Right kidney (tissue), 1 donor: ENCODE measurements around the gene SPESP1.
"Not testable (repeated sequence)": the region's sequence is repeated elsewhere in the genome, so short reads cannot be mapped to it uniquely, and the experiment has no call there.

Source experiments
- DNase-seq: peaks from one replicate; pipeline ENCODE4 v3.0.0-alpha.2; 2016

SPESP1 gene

GRCh38 chr15:68962465-68962864 is 32.1 kb downstream of the SPESP1 start:
- DNase-seq, result no peak

DNA sequence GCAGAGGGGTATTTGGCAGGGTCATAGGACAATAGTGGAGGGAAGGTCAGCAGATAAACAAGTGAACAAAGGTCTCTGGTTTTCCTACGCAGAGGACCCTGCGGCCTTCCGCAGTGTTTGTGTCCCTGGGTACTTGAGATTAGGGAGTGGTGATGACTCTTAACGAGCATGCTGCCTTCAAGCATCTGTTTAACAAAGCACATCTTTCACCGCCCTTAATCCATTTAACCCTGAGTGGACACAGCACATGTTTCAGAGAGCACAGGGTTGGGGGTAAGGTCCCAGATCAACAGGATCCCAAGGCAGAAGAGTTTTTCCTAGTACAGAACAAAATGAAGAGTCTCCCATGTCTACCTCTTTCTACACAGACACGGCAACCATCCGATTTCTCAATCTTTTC is 33.4 kb downstream of the SPESP1 start:
- not testable (repeated sequence) for DNase-seq

DNA sequence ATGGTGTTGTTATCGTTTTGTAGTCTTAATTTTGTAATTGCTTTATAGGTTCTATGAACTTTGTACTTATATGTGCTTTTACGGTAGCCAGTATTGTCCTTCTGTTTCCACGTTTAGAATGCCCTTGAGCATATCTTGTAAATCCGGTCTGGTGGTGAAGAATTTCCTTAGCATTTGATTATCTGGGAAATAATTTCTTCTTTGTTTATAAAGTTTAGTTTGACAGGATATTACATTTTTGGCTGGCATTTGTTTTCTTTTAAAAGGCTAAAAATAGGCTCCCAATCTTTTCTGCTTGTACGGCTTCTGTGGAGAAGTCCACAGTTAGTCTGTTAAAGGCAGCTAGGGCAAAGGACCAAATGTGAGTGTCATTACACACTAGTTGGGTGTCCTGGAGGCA is 36.7 kb downstream of the SPESP1 start:
- no peak for DNase-seq

DNA sequence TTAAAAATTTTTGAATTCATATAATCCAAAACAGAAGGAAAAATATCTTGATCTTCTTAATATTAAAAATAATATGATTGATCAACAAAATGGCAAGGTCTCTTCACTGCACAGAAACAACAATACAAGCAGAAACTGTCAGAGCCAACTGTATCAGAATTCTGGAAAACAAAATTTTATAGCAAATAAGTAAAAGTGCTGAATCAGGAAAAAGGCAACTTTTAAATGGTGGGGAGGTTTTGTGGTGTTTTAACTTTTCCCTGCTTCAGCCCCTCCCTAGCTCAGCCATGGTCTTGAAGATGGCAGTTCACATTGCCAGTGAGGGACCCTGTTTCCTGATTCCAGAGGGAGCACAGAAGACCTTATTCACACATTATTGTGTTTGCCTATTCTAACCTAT is 37.6 kb downstream of the SPESP1 start:
- DNase-seq, result no peak

GRCh38 chr15:68969298-68969697 is 39.0 kb downstream of the SPESP1 start:
- DNase-seq, result no peak

DNA sequence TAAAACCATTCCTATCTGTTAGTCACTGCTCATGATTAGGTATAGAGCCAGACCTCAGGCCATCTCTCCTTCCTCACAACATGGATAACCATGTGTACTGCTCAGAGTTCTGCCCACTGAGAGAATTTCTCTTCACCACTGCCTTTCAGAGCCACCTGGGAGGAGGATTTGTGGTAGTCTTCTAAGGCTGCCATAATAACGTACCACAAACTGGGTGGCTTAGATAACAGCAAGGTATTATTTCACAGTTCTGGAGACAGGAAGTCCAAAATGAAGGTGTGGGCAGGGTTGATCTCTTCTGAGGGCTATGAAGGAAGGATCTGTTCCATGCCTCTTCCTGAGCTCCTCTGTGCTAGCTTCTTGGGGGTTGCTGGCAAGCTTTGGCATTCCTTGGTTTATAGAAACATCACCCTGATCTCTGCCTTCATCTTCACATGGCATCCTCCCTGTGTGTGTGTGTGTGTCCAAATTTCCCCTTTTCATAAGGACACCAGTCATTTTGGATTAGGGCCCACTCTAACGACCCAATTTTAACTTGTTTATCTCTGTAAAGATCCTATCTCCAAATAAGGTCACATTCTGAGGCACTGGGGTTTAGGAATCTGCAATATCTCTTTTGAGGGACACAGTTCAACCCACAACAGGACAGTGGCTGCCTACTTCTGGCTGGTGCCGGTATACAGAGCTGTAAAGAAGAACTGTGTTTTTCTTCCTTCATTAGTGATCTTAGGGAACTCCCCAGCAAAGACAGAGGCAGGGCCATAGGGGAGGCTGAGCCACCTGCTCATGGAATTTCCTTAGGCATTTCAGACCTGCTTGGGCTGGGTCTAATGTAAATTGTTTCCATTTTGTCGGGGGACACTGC is 42.1 kb downstream of the SPESP1 start:
- DNase-seq, result no peak

DNA sequence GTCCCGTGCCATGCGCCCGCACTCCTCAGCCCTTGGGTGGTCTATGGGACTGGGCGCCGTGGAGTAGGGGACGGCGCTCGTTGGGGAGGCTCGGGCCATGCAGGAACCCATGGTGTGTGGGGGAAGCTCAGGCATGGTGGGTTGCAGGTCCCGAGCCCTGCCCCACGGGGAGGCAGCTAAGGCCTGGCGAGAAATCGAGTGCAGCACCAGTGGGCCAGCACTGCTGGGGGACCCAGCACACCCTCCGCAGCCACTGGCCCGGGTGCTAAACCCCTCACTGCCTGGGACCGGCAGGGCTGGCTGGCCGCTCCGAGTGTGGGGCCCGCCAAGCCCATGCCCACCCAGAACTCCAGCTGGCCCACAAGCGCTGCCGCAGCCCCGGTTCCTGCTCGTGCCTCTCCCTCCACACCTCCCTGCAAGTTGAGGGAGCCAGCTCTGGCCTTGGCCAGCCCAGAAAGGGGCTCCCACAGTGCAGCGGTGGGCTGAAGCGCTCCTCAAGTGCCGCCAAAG is 45.4 kb downstream of the SPESP1 start:
- not testable (repeated sequence) for DNase-seq

GRCh38 chr15:68977426-68977825 is 47.1 kb downstream of the SPESP1 start:
- DNase-seq, result not testable (repeated sequence)

DNA sequence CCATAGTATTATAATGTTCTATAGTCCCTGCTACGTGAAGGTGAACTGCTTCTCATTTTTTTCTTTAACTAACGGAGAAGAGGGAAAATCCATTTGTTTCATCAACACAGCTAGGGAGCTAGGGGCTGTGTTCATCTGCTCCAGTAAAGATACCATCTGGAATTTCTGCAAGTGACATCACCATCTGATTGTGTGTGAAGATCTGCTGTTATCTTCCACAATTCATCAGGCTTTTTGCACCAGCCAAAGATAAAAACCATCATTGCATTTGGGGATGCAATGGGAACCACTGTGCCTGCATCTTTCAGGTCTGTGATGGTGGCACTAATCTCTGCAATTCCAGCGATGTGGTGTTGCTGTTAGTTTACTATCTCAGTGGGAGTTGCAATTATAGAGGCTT is 48.7 kb downstream of the SPESP1 start:
- DNase-seq, result no peak

DNA sequence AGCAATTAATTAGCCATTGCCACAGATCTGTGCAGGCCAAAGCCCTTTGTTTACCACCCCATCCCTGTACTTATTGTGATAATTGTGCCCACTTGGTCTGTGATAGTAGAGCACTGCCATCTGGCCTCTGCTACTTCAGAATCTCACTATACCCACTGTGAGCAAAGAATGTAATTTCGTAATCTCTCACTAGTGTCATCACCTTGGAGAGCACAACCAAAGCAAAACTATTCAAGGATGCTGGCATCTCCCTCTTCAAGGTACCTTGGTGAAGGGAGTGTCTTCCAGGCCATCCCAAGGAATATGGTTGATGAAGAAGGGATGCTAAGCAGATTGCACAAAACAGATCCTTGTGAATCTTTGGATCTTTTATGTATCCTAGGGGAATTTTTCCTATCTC is 49.5 kb downstream of the SPESP1 start:
- DNase-seq, result no peak

- DNase-seq, result no peak
These were observed 50.5 kb downstream of the SPESP1 start for GRCh38 chr15:68980786-68981185.

GRCh38 chr15:68981941-68982340 is 51.6 kb downstream of the SPESP1 start:
- no peak for DNase-seq

DNA sequence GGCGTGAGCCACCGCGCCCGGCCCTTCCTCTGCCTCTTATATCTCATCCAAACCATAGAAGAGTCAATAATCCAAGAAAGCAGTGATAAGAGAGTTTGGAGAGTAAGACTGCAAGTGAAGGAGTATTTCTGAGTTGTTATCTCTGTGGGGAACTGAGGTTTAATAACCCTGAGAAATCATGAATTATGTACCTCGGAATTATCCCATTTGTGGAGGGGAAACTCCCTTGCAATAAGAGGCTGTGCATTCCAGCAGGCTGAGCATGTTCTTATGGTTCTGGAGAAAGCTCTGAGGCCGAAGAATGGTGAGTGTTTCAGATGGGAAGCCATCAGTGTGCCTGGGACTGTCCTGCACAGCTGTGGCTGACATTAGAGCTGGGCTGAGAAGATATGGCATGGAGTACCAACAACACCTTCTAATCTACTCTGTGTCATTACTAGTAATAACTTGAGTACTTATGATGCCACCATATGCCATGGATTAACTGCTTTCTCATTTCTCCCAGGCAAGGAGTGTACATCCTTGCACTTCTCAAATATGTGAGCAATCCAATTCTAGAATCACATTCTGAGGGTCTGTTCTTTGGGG is 52.7 kb downstream of the SPESP1 start:
- no peak for DNase-seq

DNA sequence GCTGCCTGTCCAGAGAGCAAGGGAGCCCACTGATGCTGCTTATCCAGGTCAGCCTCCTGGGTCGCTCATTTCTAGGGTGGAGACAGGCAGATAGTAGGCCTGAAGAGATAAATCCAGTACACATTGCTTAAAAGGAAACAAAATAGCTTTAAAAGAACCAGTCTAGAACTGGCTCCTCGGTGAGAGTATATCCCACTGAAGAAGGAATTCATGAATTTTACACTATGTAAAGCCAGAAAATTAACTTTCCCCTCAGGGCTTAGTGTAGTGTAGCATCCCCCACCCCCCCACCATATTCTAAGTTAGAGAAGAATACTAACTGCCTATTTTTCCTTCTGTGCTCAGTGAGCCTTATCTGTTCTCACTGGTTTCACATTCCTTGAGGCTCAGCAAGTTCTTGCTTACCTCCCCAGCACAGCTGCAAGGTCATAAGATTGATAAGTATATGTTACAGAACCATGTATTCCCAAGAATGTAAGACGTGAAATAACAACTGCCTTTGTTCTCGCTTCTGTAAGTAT is 53.7 kb downstream of the SPESP1 start:
- peak; percentile 37 for DNase-seq

DNA sequence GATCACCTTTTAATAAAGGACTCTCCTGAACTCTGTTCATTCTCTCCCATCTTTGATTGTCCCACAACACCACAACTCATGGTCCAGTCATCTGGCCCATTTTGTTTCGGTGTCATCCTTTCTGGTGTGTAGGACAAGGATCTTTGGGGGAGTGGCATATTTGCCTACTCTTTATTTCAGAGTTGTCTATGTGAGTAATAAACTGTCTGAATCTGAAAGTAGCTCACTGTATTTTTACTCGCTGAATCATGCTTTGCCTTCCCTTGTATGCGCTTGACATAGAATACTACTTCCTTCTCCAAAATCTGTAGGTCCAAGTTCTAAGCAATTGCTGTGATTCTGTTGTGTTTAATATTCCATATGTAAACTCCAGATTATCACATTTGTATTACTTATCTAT is 54.3 kb downstream of the SPESP1 start:
- no peak for DNase-seq

DNA sequence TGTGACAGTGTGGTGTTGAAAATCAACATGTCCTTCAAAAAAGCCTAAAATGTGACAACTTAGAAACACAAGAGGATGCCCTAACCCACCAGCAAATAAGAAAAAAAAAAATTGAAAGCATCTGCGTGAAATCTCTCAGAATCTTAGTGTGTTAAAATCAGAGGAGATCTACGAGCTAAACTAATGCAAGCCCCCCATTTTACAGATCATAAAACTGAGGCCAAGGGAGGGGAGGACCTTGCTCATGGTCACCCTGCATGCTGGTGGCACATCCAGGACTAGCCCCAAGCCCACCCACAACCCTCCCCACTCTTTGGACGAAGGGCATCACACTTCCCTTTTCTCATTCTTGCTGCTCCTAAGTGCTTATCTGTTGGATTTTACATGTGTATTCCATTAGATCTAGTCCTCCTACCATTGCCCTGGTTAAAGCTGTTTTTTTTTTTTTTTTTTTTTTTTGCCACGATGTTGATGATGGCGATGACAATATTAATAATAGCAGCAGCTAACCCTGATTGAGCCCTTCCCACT is 55.1 kb downstream of the SPESP1 start:
- no peak for DNase-seq

GRCh38 chr15:68986322-68986721 is 56.0 kb downstream of the SPESP1 start:
- DNase-seq, result no peak

GRCh38 chr15:68987120-68987519 is 56.8 kb downstream of the SPESP1 start:
- DNase-seq, result no peak

DNA sequence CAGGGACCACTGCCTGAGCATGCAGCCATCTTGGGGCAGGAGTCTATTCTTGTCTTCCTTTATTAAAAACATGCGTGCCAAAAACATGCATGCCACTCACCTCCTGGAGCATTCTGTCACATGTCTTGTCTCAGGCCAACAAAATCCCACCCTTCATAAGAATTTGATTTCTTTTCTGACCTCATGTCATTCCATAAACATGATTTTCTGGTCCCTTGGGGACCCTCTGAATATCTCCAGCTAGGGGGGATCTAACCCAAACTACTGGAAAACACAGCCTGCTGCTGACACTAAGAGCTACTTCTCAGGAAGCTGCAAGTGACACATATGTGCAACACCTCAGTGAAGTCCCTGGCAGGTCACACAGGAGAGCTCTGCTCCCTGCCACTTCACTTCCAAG is 57.4 kb downstream of the SPESP1 start:
- DNase-seq, result no peak

GRCh38 chr15:68989541-68990230 is 59.4 kb downstream of the SPESP1 start:
- DNase-seq, result no peak

- DNase-seq, result no peak
These were observed 60.1 kb downstream of the SPESP1 start for GRCh38 chr15:68990231-68990991.

DNA sequence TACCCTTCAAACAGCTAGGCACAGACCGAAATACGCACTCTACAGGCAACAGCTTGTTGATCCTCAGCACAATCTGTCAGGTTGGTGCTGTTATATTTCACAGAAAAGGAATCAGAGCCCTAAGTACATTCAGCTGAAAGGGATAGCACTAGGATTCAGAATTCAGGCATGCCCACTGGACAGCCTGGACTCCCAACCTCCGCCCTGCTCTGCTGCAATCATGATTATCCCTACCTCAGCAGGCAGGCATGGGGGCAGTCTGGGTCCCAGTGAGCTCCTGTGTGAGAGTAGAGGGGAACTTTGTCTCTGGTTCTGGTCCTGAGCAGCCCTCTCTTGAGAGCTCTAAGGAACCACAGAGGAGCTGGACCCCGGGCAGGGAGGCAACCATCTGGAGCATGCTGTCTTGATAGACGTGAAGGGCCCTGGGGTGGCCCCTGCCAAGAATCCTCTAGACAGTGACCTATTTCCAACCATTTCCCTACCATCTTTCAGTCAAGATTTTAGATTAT is 60.7 kb downstream of the SPESP1 start:
- DNase-seq, result no peak
